Mesenchymal stem cell (in vitro differentiated cells and primary cell): ENCODE data around the gene ADCY3.

Experiments used
- DNase-seq: peaks from one replicate; pipeline ENCODE4 v3.0.0-alpha.2; 2013
- H2AFZ ChIP-seq: one replicate; pipeline ENCODE4 v1.6.1; 2013; ENCODE audit warnings: low read depth, mild to moderate bottlenecking, control low read depth, inconsistent platforms, low read length, moderate library complexity
- H2AK5ac ChIP-seq: 2 replicates; pipeline ENCODE4 v1.6.1; 2013; ENCODE audit warnings: low read length, moderate library complexity, mild to moderate bottlenecking, inconsistent platforms; ENCODE audit not compliant: severe bottlenecking
- H2BK120ac ChIP-seq: one replicate; pipeline ENCODE4 v1.6.1; 2013; ENCODE audit warnings: low read depth, mild to moderate bottlenecking, inconsistent platforms, low read length, moderate library complexity
- H2BK12ac ChIP-seq, 2 experiments: one replicate each; pipeline ENCODE4 v1.6.1; 2013; ENCODE audit warnings: inconsistent platforms in 2 of 2, low read length in 2 of 2, mild to moderate bottlenecking in 2 of 2, moderate library complexity in 2 of 2, control low read depth in 1 of 2
- H2BK15ac ChIP-seq: one replicate; pipeline ENCODE4 v1.6.1; 2013; ENCODE audit warnings: mild to moderate bottlenecking, low read depth, inconsistent platforms; ENCODE audit not compliant: poor library complexity, severe bottlenecking
- H2BK5ac ChIP-seq: 2 replicates; pipeline ENCODE4 v1.6.1; 2013; ENCODE audit warnings: low read depth, mild to moderate bottlenecking, low read length, control low read depth, inconsistent platforms; ENCODE audit not compliant: poor library complexity, severe bottlenecking
- H3K14ac ChIP-seq, 2 experiments: one replicate each; pipeline ENCODE4 v1.6.1; 2013; ENCODE audit warnings: inconsistent platforms in 2 of 2, low read length in 2 of 2, control low read depth in 1 of 2, mild to moderate bottlenecking in 1 of 2, moderate library complexity in 1 of 2
- H3K18ac ChIP-seq, 2 experiments: one replicate each; pipeline ENCODE4 v1.6.1; 2013; ENCODE audit warnings: inconsistent platforms in 2 of 2, low read length in 2 of 2, control low read depth in 1 of 2, low read depth in 1 of 2, mild to moderate bottlenecking in 1 of 2
- H3K23ac ChIP-seq, 2 experiments: one replicate each; pipeline ENCODE4 v1.6.1; 2013; ENCODE audit warnings: inconsistent platforms in 2 of 2, low read length in 2 of 2, mild to moderate bottlenecking in 2 of 2, moderate library complexity in 2 of 2, control low read depth in 1 of 2
- H3K27ac ChIP-seq: 2 replicates; pipeline ENCODE4 v1.5.1; 2013; ENCODE audit warnings: mild to moderate bottlenecking, moderate library complexity, low read length, control low read depth, inconsistent platforms; ENCODE audit not compliant: poor library complexity, severe bottlenecking
- H3K27me3 ChIP-seq, 2 experiments: 2 replicates each; pipeline versions ENCODE4 v1.6.1 to v1.7.0; 2013; ENCODE audit warnings: low read length in 2 of 2, mild to moderate bottlenecking in 2 of 2, moderate library complexity in 2 of 2, control low read depth in 1 of 2, inconsistent platforms in 1 of 2; ENCODE audit not compliant: control insufficient read depth in 1 of 2, insufficient read depth in 1 of 2
- H3K36me3 ChIP-seq, 2 experiments: 2 replicates each; pipeline versions ENCODE4 v1.6.1 to v1.7.0; 2013; ENCODE audit warnings: low read length in 2 of 2, control low read depth in 1 of 2, inconsistent platforms in 1 of 2, low read depth in 1 of 2, mild to moderate bottlenecking in 1 of 2; ENCODE audit not compliant: insufficient read depth in 2 of 2, control insufficient read depth in 1 of 2
- H3K4ac ChIP-seq, 2 experiments: one replicate each; pipeline ENCODE4 v1.6.1; 2013; ENCODE audit warnings: inconsistent platforms in 2 of 2, low read length in 2 of 2, mild to moderate bottlenecking in 2 of 2, moderate library complexity in 2 of 2, control low read depth in 1 of 2, low read depth in 1 of 2
- H3K4me1 ChIP-seq: 2 replicates; pipeline ENCODE4 v1.6.1; 2013; ENCODE audit warnings: low read depth, low read length, control low read depth; ENCODE audit not compliant: control insufficient read depth, insufficient read depth
- H3K4me2 ChIP-seq: 2 replicates; pipeline ENCODE4 v1.6.1; 2013; ENCODE audit warnings: low read length, mild to moderate bottlenecking, inconsistent platforms; ENCODE audit not compliant: poor library complexity, severe bottlenecking
- H3K4me3 ChIP-seq, 2 experiments: 2 replicates each; pipeline versions ENCODE4 v1.5.1 to v1.7.0; 2013; ENCODE audit warnings: low read length in 2 of 2, mild to moderate bottlenecking in 2 of 2, control low read depth in 1 of 2, low read depth in 1 of 2; ENCODE audit not compliant: insufficient read depth in 1 of 2
- H3K79me1 ChIP-seq: replicated peaks from 2 replicates; pipeline ENCODE4 v1.6.1; 2013; ENCODE audit warnings: mild to moderate bottlenecking, control low read depth, low read length, inconsistent platforms; ENCODE audit not compliant: poor library complexity, severe bottlenecking
- H3K9ac ChIP-seq: 2 replicates; pipeline ENCODE4 v1.7.0; 2013; ENCODE audit warnings: mild to moderate bottlenecking, low read length, moderate library complexity
- H3K9me3 ChIP-seq: 2 replicates; pipeline ENCODE4 v1.7.0; 2013; ENCODE audit warnings: mild to moderate bottlenecking, low read length; ENCODE audit not compliant: control insufficient read depth
- H4K8ac ChIP-seq: one replicate; pipeline ENCODE4 v1.6.1; 2013; ENCODE audit warnings: inconsistent platforms, mild to moderate bottlenecking, low read length, moderate library complexity
- H4K91ac ChIP-seq: one replicate; pipeline ENCODE4 v1.6.1; 2013; ENCODE audit warnings: mild to moderate bottlenecking, low read length, inconsistent platforms
- WGBS: methylation state at CpG from one replicate; pipeline ENCODE4 v1.1.7; 2013; ENCODE audit warnings: mixed read lengths; 5-methylcytosine and 5-hydroxymethylcytosine counted together

The ADCY3 gene

DNA sequence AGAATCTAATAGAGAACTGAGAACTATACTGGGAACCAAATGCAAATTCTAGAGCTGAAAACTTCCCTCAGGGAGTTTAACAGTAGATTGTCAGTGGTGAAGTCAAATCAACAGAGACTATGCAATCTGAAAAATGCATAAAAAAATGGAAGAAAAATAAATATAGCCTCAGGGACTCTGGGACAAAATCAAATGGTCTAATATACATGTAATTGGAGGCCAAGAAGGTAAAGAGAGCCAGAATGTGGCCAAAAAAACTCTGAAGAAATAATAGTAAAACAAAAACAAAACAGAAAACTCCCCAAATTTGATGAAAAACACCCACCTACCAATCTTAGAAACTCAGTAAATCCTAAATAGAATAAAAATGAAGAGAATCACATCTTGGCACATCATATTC lies 35.2 kb upstream of the ADCY3 start:
- H2BK5ac ChIP-seq: no peak overlapping the region
- H3K4me3 ChIP-seq: no peak overlapping the region
- no peak overlapping the region for H3K4me2 ChIP-seq
- no peak overlapping the region for H2BK12ac ChIP-seq
- H3K27ac ChIP-seq: no peak overlapping the region
- no peak overlapping the region for H2AK5ac ChIP-seq
- no peaks in the 10 kb centered on the region for H3K4me1 ChIP-seq
- H3K27me3 ChIP-seq: no peaks in the 10 kb centered on the region
- H3K79me1 ChIP-seq: peaks cover 8% of the 10 kb centered on the region
- H3K36me3 ChIP-seq: peaks cover 12 to 85% of the 10 kb centered on the region in 2 experiments
- no peak overlapping the region for H3K23ac ChIP-seq
- H2AFZ ChIP-seq: no peak overlapping the region
- no peak overlapping the region for H3K18ac ChIP-seq
- no peak overlapping the region for H4K91ac ChIP-seq
- no peak overlapping the region for H2BK15ac ChIP-seq
- no peak overlapping the region for H3K4ac ChIP-seq
- DNase-seq: no peak
- no peak overlapping the region for H4K8ac ChIP-seq
- no peak overlapping the region for H3K9ac ChIP-seq
- peaks cover 15% of the 10 kb centered on the region for H3K9me3 ChIP-seq
- no peak overlapping the region for H2BK120ac ChIP-seq
- no peak overlapping the region for H3K14ac ChIP-seq

DNA sequence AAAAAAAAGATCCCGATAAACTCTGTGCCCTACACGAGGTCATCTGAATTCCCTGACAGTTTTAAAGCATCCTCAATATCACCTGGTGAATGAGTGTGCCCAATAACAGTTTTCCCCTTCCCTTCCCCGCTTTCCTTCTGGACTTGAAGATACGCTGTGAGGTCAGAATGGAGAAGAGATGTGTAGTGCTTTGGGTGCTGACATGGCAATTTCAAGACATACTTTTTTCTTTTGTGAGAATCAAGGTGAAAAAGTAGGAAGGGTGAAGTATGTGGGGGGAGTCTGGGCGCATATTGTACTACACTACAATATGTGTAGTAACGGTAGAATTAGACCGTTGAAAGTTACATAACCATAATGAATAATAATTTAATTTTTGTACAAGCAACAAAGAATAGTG lies 30.1 kb upstream of the ADCY3 start:
- peaks cover 3% of the 10 kb centered on the region for H3K9me3 ChIP-seq
- no peak overlapping the region for H3K9ac ChIP-seq
- no peak overlapping the region for H4K8ac ChIP-seq
- H3K27ac ChIP-seq: no peak overlapping the region
- no peak overlapping the region for H2BK5ac ChIP-seq
- 98% methylated on average over 4 of the region's 7 CpGs for WGBS
- no peak for DNase-seq
- H3K4ac ChIP-seq: no peak overlapping the region
- H2BK15ac ChIP-seq: no peak overlapping the region
- H3K14ac ChIP-seq: no peak overlapping the region
- H3K4me1 ChIP-seq: no peaks in the 10 kb centered on the region
- no peak overlapping the region for H2BK120ac ChIP-seq
- H3K23ac ChIP-seq: no peak overlapping the region
- H2BK12ac ChIP-seq: no peak overlapping the region
- H4K91ac ChIP-seq: no peak overlapping the region
- no peaks in the 10 kb centered on the region for H3K79me1 ChIP-seq
- no peak overlapping the region for H2AK5ac ChIP-seq
- no peaks in the 10 kb centered on the region for H3K27me3 ChIP-seq
- no peak overlapping the region for H3K4me2 ChIP-seq
- no peak overlapping the region for H2AFZ ChIP-seq
- peaks cover 17 to 78% of the 10 kb centered on the region in 2 experiments for H3K36me3 ChIP-seq
- H3K18ac ChIP-seq: no peak overlapping the region
- H3K4me3 ChIP-seq: no peak overlapping the region

DNA sequence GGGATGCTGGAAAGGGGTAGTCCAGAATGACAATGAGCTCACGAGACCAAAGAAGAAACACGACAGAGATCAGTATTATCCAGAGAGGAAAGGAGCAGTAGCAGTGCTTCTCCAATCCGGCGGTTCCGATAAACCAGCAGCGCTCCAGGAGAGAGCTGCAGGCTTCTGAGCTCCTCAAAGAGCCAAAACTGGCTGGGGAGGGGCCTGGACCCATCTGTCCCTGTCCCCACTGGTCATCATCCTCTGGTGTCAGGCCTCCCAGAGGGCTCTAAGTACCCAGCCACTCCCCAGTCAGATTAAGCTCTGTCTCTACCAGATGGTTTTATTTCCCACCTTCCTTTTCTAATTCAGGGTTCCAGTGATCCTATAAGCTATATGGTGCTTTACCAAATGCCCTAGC lies 28.5 kb upstream of the ADCY3 start:
- WGBS: 98% methylated on average over 6 of the region's 6 CpGs
- Histone ChIP-seq H2BK12ac (no peak overlapping the region), H3K79me1 (no peaks in the 10 kb centered on the region), H3K4me2 (no peak overlapping the region), H3K4ac (no peak overlapping the region), H2BK15ac (no peak overlapping the region), H3K18ac (no peak overlapping the region), H4K8ac (no peak overlapping the region), H3K4me3 (no peak overlapping the region), H3K23ac (no peak overlapping the region), H2AK5ac (no peak overlapping the region), H3K9me3 (no peaks in the 10 kb centered on the region), H4K91ac (no peak overlapping the region), H2BK5ac (no peak overlapping the region), H3K36me3 (peaks cover 12 to 65% of the 10 kb centered on the region in 2 experiments), H3K27ac (no peak overlapping the region), H3K4me1 (no peaks in the 10 kb centered on the region), H2AFZ (no peak overlapping the region), H3K27me3 (no peaks in the 10 kb centered on the region), H2BK120ac (no peak overlapping the region), H3K14ac (no peak overlapping the region), H3K9ac (no peak overlapping the region)
- DNase-seq: no peak

DNA sequence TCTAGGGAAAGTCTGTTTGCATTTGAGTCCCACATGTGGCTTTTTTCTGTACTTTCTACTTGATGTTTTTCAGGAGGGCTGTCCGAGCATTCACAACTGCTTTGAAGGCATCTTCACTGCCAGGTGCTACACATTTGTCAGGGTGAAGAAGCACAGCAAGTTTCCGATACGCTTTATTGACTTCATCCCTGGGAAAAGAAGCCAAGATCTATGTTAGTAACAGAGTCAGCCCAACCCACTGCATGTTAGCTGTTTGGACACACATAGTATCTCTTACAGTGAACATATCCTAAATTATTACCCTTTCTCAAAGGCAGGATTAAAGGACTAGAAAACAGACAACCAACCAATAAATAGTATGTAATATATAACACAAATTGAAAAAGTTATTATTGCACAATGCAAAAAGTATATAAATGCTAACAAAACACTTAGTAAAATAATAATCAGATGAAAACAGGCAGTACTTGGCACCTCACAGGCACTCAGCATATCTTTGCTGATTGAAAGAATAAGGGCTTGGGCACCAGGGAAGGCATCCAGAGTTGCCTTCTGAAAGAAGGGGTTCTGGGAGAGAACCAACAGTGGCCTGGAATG lies 27.6 kb upstream of the ADCY3 start:
- Histone ChIP-seq H3K4me1 (no peaks in the 10 kb centered on the region), H4K91ac (no peak overlapping the region), H2BK12ac (no peak overlapping the region), H2AK5ac (no peak overlapping the region), H3K18ac (no peak overlapping the region), H3K79me1 (no peaks in the 10 kb centered on the region), H4K8ac (no peak overlapping the region), H3K36me3 (peaks cover 12 to 63% of the 10 kb centered on the region in 2 experiments), H3K27ac (no peak overlapping the region), H2AFZ (no peak overlapping the region), H3K9ac (no peak overlapping the region), H3K4ac (no peak overlapping the region), H2BK120ac (no peak overlapping the region), H3K23ac (no peak overlapping the region), H3K27me3 (no peaks in the 10 kb centered on the region), H2BK5ac (no peak overlapping the region), H3K4me2 (no peak overlapping the region), H3K14ac (no peak overlapping the region), H3K4me3 (no peak overlapping the region), H3K9me3 (no peaks in the 10 kb centered on the region), H2BK15ac (no peak overlapping the region)
- over 99% methylated on average over 3 of the region's 3 CpGs for WGBS
- DNase-seq: no peak
